Erythroblast (primary cell): ENCODE data around the gene RAB3A.

ENCODE experiments used
- DNase-seq, 2 experiments: peaks; one replicate each; lab custom pipeline; 2025; lab: John Stamatoyannopoulos, UW
- GATA1 ChIP-seq: IDR thresholded peaks from 2 replicates; pipeline ENCODE4 v1.6.1; 2011; ENCODE audit warnings: low read depth, mild to moderate bottlenecking, control low read depth, low read length, moderate library complexity
- POLR2A ChIP-seq: IDR thresholded peaks from 2 replicates; pipeline ENCODE4 v1.6.1; 2011; ENCODE audit warnings: mild to moderate bottlenecking, low read length

RAB3A gene

DNA sequence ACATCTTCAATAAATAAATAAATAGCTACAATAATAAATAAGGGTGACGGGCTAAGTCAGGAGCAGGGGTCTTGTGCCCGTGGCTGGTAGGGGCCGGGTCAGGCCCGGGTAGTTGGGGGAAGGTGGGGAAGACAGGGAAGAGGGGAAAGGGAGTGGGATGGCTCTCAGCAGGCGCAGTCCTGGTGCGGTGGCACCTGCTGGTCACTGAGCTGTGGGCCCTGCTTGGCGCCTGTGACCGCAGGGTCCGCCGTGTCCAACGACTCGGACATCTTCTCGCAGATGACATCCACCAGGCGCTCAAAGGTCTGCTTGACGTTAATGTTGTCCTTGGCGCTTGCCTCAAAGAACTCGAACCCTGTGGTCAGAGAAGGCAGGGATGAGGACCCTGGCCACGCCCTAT lies 6.5 kb downstream of the RAB3A start:
- TF ChIP-seq POLR2A (no peak), GATA1 (no peak)
- DNase-seq = no peak

DNA sequence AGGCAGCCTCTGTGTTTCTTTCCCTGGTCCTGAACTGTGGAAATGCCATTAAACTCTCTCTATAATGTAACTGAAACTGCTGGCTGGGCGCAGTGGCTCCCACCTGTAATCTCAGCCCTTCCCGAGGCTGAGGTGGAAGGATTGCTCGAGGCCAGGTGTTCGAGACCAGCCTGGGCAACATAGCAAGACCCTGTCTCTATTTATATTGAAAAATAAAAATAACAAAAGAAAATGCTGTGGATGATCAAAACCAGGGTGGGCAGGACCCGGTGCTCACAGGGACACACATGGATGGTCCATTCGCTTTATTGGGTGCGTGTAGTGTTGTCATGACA lies 7.4 kb downstream of the RAB3A start:
- TF ChIP-seq GATA1 (no peak), POLR2A (no peak)
- DNase-seq = no peak

DNA sequence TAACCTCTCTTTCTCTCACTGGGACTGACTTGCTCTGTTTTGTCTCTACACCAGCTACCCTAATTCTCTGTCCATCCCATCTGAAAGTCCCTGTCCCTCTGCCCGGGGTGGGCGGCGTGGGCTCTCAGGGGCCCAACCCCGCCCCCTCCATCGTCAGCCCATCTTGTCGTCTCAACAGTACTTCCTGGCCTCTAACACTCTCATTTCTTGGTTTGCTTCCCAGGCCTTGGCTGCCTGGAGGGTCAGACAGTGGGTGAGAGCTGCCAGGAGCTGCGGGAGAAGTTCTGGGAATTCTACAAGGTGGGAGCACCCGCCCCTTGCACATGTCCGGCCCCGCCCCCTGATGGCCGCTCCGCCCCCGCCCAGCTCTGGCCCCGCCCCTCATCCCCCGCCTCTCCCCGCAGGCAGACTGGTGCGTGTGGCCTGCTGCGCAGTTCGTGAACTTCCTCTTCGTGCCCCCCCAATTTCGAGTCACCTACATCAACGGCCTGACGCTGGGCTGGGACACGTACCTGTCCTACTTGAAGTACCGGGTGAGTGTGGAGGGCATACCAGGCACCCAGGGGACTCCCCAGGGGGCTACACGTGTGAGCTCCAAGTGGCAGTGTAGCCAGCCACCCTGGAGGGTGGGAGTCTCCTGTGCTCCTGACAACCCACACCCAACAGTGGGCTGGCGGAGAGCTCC lies 9.1 kb downstream of the RAB3A start:
- TF ChIP-seq POLR2A (no peak), GATA1 (no peak)
- DNase-seq = peak in 1 of 2 experiments; percentile 62

DNA sequence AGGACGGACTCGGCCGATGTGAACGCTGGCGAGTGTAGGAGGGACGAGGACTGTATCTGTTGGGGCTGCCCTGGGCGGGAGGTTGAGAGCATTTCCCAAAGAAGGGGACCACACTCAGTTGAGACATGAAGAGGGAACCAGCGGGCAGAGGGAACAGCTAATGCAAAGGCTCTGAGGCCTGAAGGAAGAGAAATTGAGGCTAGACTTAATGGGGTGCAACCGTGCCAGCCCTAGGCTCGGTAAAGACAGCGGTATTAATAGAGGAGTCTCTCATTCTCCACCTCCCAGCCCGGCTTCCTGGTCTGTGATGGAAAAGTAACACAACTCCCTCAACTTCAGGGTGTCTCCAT lies 9.7 kb downstream of the RAB3A start:
- TF ChIP-seq GATA1 = no peak
- TF ChIP-seq POLR2A = no peak
- DNase-seq = no peak

DNA sequence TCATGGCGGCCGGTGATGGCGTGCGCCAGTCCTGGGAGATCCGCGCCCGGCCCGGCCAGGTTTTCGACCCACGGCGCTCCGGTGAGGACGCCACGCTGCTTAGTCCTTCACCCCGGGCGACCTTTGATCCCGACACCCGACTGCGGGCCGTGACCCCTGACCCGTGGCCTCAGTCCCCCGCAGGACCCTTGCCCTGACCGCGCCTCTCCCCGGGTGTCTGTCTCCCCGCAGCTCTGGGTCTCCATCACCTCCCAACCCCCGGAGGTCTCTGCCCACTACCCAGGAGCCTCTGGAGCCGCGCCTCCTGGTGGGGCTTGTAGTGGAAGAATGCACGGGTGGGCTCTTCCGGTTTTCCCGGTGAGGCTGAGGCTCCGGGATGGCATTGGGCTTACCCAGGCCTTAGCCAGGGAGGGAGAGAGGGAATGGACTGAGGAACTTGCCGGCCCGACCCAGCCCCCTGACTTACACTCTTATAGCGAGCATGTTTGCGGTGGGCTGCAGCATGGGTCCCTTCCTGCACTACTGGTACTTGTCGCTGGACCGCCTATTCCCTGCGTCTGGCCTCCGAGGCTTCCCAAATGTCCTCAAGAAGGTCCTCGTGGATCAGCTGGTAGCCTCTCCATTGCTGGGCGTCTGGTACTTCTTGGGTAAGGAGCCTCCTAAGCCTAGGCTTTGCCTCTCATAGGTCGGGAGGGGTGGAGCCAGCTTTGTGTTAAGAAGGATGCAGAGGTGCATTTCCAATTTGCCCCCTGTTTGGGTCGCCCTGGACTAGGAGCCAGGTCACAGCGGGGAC lies 10.3 kb downstream of the RAB3A start:
- TF ChIP-seq GATA1 (no peak), POLR2A (peak; percentile 50)
- DNase-seq = peak in 1 of 2 experiments; percentile 53

DNA sequence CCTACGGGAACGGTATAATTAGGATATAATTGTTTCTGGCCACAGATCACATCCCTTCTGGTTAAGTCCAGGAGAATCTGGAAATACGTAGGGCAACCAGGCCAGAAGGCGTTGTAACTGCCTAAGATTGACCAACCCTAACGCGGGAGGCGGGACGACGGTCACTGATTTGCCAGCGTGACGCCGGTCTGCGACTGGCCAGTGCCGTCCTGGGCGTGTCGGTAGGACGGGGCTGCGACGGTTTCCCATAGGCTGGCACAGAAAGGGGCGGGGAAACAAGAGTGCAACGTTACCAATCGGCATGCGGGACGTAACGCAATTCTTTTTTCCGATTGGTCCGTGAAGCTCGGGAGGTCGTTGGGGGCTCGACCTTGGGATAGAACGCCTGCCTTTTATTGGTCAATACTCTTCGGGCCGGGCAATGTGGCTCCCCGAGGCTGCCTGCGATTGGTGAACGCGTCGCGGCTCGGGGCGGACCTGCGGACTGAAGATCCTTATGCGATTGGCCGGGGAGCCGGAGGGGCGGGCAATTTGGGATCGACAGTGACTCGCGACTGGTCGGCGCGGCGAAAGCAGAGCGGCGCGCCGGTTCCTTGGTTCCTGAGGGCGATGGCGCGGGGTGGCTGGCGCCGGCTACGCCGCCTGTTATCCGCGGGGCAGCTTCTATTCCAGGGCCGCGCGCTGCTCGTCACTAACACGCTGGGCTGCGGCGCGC lies 11.0 kb downstream of the RAB3A start, which contains the start of gene MPV17L2:
Gene MPV17L2 (plus strand): TSS at position 546 of the 715 bp plus-strand sequence. CDS start 64 bp downstream, at position 610.
- DNase-seq = peak; percentile 100
- TF ChIP-seq POLR2A = peak; percentile 69
- no peak for TF ChIP-seq GATA1

DNA sequence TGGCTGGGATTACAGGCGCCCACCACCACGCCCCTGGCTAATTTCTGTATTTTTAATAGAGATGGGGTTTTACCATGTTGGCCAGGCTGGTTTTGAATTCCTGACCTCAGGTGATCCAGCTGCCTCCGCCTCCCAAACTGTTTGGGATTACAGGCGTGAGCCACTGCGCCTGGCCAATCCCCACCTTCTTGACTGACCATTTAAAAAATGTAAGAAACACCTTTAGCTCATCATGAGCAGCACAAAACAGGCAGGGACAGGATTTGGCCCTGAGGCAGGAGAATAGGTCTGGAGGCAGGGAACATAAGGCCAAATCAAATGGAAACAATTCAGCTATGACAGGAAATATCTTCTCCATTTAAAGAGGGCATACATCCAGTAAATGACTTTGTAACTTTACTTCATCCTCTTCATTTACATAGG lies 12.2 kb downstream of the RAB3A start:
- DNase-seq = no peak
- no peak for TF ChIP-seq POLR2A
- no peak for TF ChIP-seq GATA1

DNA sequence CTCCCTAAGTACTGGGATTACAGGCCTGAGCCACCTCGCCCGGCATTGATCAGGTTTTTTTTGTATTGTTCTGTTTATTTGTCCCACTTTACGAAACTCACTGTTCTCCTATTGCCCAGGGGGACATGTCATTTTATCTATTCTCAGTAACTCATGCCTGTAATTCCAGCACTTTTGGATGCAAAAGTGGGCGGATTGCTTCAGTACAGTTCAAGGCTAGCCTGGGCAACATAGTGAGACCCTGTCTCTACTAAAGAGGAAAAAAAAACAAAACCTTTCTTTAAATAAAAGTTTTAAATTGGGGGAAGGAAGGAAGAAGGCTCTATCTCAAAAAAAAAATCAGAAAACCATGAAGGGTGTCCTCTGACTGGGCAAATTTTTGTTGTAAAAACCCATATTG lies 13.6 kb downstream of the RAB3A start:
- TF ChIP-seq POLR2A (no peak), GATA1 (no peak)
- DNase-seq = no peak

DNA sequence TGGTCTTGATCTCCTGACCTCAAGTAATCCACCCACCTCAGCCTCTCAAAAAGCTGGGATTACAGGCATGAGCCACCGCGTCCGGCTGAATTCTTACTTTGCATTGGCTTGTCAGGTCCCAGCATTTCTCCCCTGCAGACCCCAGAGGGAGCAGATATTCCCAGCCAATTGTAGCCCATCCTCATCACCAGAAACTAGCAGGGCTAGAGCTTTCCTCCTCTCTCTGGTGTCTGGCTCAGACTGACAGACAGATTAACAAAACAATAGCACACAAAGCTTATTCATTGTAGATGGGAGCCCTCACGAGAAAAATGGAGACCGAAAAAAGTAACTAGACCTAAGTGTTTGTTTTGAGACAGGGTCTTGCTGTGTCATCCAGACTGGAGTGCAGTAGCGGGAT lies 18.3 kb downstream of the RAB3A start:
- no peak for DNase-seq
- no peak for TF ChIP-seq GATA1
- no peak for TF ChIP-seq POLR2A

DNA sequence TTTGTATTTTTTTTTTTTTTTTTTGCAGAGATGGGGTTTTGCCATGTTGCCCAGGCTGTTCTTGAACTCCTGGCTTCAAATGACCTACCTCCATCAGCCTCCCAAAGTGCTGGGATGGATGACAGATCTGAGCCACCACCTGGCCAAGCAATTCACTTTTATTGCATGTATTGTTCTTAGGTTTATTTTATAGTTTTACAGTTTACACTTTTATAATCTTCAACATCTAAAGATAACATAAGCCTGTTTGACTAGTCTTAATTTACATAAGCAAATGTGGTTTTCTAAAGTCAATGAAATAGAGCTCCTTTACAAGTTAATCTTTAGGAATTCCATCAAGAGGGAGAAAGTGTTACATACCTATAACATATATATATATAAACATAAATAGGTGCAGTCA lies 20.3 kb downstream of the RAB3A start:
- TF ChIP-seq GATA1 (no peak), POLR2A (no peak)
- no peak for DNase-seq

DNA sequence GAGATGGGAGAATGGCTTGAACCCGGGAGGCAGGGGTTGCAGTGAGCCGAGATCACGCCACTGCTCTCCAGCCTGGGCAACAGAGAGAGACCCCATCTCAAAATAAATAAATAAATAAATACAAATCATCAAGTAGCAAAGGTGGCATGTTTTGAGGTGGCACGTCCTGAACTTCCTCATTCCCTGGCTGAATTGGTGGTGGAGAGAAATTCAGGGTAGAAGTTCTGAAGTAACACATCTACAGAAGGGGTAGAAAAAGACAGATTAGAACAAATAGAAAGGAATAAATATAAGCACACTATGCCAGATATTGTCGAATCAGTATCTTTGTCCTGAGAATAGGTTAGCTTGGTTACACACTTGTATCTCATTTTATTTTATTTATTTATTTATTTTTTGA lies 23.9 kb downstream of the RAB3A start:
- no peak for TF ChIP-seq GATA1
- TF ChIP-seq POLR2A = no peak
- DNase-seq = no peak

DNA sequence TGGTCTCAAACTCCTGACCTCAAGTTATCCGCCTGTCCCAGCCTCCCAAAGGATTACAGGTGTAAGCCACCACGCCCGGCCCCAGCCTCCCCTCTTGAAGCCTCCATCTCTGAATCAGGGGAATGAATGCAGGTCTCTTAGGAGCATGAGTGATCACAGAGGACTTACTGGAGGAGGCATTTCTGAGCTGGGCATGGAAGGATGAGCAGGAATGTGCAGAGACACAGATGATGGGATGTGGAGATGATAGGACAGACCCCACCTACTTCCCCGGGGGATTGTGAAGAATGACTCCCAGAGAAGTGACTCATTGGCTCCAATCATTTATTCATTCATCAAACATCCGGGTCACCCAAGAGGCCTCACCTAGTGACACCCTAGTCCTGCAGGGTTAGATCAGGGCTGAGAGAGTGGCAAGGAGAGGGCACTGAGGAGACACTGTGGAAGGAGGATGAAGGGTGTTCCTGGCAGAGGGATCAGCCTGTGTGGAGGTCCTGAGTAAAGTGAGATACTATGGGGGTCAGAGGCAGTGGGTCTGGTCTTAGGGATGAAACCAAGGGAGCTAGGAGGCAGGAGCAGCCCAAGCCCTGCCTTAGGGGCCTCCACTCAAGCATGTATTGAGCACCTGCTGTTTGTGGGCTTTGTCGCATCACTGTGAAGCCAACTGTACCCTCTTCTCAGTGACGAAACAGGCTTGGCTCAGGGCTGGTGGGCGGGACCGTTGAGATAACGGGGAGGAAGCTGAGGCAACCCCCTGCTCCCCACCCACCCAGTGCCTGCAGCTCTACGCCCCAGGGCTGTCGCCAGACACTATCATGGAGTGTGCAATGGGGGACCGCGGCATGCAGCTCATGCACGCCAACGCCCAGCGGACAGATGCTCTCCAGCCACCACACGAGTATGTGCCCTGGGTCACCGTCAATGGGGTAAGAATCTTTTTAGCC lies 27.2 kb downstream of the RAB3A start:
- TF ChIP-seq GATA1 (no peak), POLR2A (no peak)
- DNase-seq = peak; percentile 79 to 89

DNA sequence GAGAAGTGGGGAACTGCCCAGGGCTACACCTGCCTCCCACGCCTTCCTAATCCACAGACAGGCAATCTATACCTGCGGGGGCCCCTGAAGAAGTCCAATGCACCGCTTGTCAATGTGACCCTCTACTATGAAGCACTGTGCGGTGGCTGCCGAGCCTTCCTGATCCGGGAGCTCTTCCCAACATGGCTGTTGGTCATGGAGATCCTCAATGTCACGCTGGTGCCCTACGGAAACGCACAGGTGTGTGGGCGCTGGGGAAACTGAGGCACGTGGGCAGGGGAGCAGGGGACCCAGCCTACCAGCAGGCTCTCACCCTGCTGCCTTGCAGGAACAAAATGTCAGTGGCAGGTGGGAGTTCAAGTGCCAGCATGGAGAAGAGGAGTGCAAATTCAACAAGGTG lies 28.9 kb downstream of the RAB3A start:
- TF ChIP-seq GATA1 (no peak), POLR2A (no peak)
- no peak for DNase-seq

DNA sequence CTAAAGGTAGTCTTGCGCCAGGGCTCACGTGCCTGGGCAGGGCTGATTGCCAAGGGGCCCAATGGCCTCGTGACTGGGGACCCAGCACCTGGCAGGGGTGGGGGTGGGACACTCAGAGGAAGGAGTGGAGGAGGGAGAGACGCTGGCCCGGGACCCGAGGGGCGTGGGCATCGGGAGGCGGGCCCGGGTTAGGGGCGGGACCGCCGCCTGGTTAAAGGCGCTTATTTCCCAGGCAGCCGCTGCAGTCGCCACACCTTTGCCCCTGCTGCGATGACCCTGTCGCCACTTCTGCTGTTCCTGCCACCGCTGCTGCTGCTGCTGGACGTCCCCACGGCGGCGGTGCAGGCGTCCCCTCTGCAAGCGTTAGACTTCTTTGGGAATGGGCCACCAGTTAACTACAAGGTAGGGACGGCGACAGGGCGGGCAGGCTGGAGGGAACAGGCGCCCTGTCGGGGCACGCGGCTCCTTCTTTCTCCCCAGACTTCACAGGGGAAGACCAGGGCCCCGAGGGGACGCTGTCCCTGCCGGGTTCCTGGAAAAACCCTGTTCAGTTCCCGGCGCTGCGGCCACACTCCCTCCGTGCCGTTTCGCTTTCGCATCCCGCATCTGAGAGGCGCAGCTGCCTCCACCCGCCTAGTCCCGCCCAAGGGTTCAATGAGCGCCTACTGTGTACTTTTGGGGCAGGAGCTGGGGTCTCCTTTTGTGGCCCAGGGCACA lies 30.1 kb downstream of the RAB3A start, which contains the start of gene IFI30:
Gene IFI30 (plus strand): TSS at position 242 of the 717 bp plus-strand sequence. CDS start 29 bp downstream, at position 271.
- DNase-seq = peak in 1 of 2 experiments; percentile 83
- no peak for TF ChIP-seq GATA1
- peak; percentile 43 for TF ChIP-seq POLR2A
